ENCODE measurements around the gene PLAGL2.

PLAGL2 gene

DNA sequence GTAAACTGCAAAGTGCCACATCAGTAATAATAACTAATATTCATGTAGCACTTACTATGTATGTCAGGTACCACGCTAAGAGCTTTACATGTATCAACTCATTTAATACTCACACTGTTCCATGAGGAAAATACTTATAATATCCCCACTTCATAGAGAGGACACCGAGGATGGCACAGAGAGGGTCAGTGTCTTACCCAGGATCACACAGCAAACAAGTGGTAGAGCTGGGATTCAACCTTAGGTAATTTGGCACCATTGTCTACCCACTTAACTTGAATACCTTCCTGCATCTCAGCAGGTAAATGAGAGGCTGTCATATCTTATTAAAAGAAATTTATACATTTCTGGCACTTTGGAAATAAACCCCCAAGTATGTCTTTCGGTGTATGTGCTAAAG, 8.2 kb upstream of the PLAGL2 start:
- Histone ChIP-seq H3K4me1 (ENCODE audit: control insufficient read depth, low read length) (no peaks in the 10 kb centered on the region), H3F3A (ENCODE audit: control insufficient read depth, insufficient read depth) (no peaks in the 10 kb centered on the region), H3K27ac (ENCODE audit: low read depth, low read length) (no peak overlapping the region), H3K27me3 (ENCODE audit: control insufficient read depth, low read length) (no peaks in the 10 kb centered on the region), H3K9me2 (replicated peaks; ENCODE audit: control insufficient read depth, low read length) (no peaks in the 10 kb centered on the region), H4K20me1 (ENCODE audit: control insufficient read depth, insufficient read depth, low read depth, low read length) (no peaks in the 10 kb centered on the region), H3K4me2 (ENCODE audit: low read length) (no peak overlapping the region), H3K36me3 (ENCODE audit: control insufficient read depth, low read length) (peaks cover 87% of the 10 kb centered on the region), H3K79me2 (ENCODE audit: control insufficient read depth, low read length) (peaks cover 21% of the 10 kb centered on the region), H3K4me3 (ENCODE audit: low read length) (no peak overlapping the region), H3K9me3 (ENCODE audit: control insufficient read depth, insufficient read depth, low read length) (no peaks in the 10 kb centered on the region)
- TF ChIP-seq CTCF (IDR thresholded peaks at IDR 0.05; ENCODE audit: low read depth, low read length, poor library complexity, severe bottlenecking): no peak
- no peak for TF ChIP-seq EZH2phosphoT487 (IDR thresholded peaks at IDR 0.05; ENCODE audit: borderline replicate concordance, low read length)

DNA sequence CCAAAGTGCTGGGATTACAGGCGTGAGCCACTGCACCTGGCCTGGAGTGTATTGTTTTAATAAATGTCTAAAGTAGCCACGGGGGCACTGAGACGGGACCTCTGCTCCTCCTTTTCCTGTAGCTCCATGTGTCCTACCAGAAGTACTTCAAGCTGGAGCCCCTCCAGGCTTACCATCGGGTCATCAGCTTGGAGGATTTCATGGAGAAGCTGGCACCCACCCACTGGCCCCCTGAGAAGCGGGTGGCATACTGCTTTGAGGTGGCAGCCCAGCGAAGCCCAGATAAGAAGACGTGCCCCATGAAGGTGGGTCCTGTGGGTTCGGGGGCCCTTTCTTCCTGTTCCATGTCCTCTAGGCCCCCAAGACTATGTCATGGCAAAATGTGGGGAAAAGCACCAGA, 7.6 kb upstream of the PLAGL2 start:
- Histone ChIP-seq H3K27ac (ENCODE audit: low read depth, low read length) (no peak overlapping the region), H3K9me3 (ENCODE audit: control insufficient read depth, insufficient read depth, low read length) (no peaks in the 10 kb centered on the region), H3K79me2 (ENCODE audit: control insufficient read depth, low read length) (peaks cover 27% of the 10 kb centered on the region), H3K9me2 (replicated peaks; ENCODE audit: control insufficient read depth, low read length) (no peaks in the 10 kb centered on the region), H3K4me2 (ENCODE audit: low read length) (no peak overlapping the region), H3K4me1 (ENCODE audit: control insufficient read depth, low read length) (no peaks in the 10 kb centered on the region), H3K27me3 (ENCODE audit: control insufficient read depth, low read length) (no peaks in the 10 kb centered on the region), H4K20me1 (ENCODE audit: control insufficient read depth, insufficient read depth, low read depth, low read length) (no peaks in the 10 kb centered on the region), H3F3A (ENCODE audit: control insufficient read depth, insufficient read depth) (no peaks in the 10 kb centered on the region), H3K4me3 (ENCODE audit: low read length) (no peak overlapping the region), H3K36me3 (ENCODE audit: control insufficient read depth, low read length) (peaks cover 90% of the 10 kb centered on the region)
- no peak for TF ChIP-seq CTCF (IDR thresholded peaks at IDR 0.05; ENCODE audit: low read depth, low read length, poor library complexity, severe bottlenecking)
- no peak for TF ChIP-seq EZH2phosphoT487 (IDR thresholded peaks at IDR 0.05; ENCODE audit: borderline replicate concordance, low read length)

DNA sequence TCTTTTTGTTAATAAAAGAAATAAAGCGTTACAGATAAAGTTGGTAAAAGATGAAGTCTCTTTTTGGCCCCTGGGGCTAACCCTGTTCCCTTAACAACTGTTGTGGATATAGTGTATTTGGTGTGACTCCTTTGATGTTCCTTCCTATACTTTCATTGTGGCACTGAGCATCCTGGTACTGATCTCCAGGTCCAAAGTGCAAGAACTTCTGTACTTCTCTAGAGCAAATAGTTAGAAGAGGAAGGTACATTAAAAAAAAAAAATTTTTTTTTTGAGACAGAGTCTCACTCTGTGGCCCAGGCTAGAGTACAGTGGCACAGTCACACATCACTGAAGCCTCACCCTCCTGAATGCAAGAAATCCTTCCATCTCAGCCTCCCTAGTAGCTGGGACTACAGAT, 6.3 kb upstream of the PLAGL2 start:
- Histone ChIP-seq H3K9me2 (replicated peaks; ENCODE audit: control insufficient read depth, low read length) (no peaks in the 10 kb centered on the region), H3K4me3 (ENCODE audit: low read length) (no peak overlapping the region), H3K79me2 (ENCODE audit: control insufficient read depth, low read length) (peaks cover 40% of the 10 kb centered on the region), H3K27ac (ENCODE audit: low read depth, low read length) (no peak overlapping the region), H3K36me3 (ENCODE audit: control insufficient read depth, low read length) (peaks cover 92% of the 10 kb centered on the region), H4K20me1 (ENCODE audit: control insufficient read depth, insufficient read depth, low read depth, low read length) (no peaks in the 10 kb centered on the region), H3K4me2 (ENCODE audit: low read length) (no peak overlapping the region), H3F3A (ENCODE audit: control insufficient read depth, insufficient read depth) (no peaks in the 10 kb centered on the region), H3K4me1 (ENCODE audit: control insufficient read depth, low read length) (peaks cover 10% of the 10 kb centered on the region), H3K9me3 (ENCODE audit: control insufficient read depth, insufficient read depth, low read length) (no peaks in the 10 kb centered on the region), H3K27me3 (ENCODE audit: control insufficient read depth, low read length) (no peaks in the 10 kb centered on the region)
- TF ChIP-seq EZH2phosphoT487 (IDR thresholded peaks at IDR 0.05; ENCODE audit: borderline replicate concordance, low read length) (no peak), CTCF (IDR thresholded peaks at IDR 0.05; ENCODE audit: low read depth, low read length, poor library complexity, severe bottlenecking) (no peak)

Data from DOHH2 (cell line).